ENCODE results near the gene TDRD3.

DNA sequence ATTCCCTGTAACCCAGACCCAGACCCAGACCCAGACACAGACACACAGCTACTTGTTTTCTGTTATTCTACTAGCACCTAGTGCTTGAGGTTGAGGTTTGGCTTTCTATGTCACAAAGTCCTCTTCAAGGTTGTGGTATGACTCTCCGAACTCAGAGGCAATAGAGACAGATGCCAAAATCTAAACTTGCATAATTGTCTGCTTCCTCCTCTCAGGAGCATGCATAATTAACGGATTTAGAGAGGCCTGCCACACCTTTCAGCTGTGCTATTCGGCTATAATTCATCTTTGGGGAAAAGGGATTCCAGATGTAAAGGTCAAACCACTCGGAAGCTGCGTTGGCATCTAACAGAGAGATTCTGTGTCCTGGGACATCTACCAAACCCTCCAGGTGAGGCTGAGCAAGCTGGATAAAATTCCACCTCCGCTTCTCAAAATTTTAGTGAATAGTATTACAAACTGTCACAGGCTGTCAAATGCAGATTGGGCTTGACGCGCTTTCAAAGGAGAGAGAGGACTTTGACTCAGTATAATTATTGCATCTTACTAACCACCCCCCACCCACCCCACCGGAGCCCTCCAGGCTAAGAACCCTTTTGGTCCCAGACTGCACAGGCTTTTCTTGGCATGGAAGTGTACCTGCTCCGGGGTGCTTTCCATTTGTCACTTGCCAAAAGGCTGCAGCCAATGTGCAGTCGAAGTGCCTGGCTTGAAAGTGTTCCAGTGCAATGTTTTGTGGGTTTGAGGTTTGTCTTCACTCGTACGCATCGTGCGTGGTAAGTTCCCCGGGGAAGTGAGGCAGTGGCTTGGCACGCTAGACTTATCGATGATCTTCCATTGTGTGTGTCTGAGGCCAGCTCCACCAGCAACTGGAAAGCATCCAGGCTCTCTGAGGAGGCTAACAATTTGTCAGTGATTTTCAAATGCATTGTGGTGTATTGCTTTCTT, 194.1 kb downstream of the TDRD3 start:
- TF ChIP-seq, protein P1, sequence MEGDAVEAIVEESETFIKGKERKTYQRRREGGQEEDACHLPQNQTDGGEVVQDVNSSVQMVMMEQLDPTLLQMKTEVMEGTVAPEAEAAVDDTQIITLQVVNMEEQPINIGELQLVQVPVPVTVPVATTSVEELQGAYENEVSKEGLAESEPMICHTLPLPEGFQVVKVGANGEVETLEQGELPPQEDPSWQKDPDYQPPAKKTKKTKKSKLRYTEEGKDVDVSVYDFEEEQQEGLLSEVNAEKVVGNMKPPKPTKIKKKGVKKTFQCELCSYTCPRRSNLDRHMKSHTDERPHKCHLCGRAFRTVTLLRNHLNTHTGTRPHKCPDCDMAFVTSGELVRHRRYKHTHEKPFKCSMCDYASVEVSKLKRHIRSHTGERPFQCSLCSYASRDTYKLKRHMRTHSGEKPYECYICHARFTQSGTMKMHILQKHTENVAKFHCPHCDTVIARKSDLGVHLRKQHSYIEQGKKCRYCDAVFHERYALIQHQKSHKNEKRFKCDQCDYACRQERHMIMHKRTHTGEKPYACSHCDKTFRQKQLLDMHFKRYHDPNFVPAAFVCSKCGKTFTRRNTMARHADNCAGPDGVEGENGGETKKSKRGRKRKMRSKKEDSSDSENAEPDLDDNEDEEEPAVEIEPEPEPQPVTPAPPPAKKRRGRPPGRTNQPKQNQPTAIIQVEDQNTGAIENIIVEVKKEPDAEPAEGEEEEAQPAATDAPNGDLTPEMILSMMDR (IDR thresholded peaks at IDR 0.05), result no peak
- TF ChIP-seq RFX5 (IDR thresholded peaks at IDR 0.05; ENCODE audit: low read length), result no peak
